ENCODE results near the gene RNF130. TPM values are rescaled to one million over a fixed set of nuclear protein-coding genes. Genes with fewer than 3 reads are reported as not detected.

The RNF130 gene
- total and polyA plus RNA-seq, 9 of the 15 experiments (the other 6 are each of a cell fraction or from before 2014, with no cell fraction given) = 5.8 to 39.4 (median 27.1) TPM

DNA sequence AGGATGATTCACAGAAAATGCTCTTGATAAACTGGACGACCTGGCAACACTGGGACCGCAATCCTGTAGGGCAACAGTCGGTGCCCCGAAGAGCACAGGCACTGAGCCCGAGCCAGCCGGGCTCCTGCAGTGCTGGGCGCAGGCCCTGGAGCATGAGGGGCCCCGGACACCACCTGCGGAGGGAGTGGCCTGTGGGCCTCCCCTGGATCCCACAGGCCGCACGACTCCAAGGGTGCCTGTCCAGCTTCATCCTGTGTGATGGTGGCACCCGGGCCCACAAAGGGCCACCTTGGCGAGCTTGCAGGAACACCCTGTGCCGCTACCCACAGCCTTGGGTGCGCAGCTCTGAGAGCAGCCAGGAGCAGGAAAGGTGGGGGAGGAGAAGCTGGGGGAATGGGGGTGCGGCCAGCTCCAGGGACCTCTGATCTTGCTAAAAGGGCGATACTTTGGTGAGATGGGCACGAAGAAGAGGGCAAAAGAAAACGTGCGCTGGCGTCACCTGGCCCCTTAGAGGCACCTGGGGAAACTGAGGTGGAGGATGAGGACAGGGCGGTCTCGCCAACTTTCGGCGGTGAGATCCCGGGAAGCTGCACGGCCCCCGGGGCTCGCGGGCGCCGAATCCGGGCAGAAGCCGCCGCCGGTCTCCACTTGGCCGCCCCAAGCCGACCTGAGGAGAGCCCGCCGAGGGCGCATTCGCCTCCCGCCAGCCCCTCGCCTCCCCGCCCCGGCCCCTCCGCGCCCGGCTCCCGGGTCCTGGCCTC, 164.6 kb downstream of the RNF130 start (continued):
- TF ChIP-seq, protein P1, sequence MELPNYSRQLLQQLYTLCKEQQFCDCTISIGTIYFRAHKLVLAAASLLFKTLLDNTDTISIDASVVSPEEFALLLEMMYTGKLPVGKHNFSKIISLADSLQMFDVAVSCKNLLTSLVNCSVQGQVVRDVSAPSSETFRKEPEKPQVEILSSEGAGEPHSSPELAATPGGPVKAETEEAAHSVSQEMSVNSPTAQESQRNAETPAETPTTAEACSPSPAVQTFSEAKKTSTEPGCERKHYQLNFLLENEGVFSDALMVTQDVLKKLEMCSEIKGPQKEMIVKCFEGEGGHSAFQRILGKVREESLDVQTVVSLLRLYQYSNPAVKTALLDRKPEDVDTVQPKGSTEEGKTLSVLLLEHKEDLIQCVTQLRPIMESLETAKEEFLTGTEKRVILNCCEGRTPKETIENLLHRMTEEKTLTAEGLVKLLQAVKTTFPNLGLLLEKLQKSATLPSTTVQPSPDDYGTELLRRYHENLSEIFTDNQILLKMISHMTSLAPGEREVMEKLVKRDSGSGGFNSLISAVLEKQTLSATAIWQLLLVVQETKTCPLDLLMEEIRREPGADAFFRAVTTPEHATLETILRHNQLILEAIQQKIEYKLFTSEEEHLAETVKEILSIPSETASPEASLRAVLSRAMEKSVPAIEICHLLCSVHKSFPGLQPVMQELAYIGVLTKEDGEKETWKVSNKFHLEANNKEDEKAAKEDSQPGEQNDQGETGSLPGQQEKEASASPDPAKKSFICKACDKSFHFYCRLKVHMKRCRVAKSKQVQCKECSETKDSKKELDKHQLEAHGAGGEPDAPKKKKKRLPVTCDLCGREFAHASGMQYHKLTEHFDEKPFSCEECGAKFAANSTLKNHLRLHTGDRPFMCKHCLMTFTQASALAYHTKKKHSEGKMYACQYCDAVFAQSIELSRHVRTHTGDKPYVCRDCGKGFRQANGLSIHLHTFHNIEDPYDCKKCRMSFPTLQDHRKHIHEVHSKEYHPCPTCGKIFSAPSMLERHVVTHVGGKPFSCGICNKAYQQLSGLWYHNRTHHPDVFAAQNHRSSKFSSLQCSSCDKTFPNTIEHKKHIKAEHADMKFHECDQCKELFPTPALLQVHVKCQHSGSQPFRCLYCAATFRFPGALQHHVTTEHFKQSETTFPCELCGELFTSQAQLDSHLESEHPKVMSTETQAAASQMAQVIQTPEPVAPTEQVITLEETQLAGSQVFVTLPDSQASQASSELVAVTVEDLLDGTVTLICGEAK (IDR thresholded peaks at IDR 0.05) = no peak; the same call in 1 of the 2 replicates
- TF ChIP-seq, protein P1 (CRISPR knock-in tag; IDR thresholded peaks at IDR 0.05) = no peak
- TF ChIP-seq, protein P2, sequence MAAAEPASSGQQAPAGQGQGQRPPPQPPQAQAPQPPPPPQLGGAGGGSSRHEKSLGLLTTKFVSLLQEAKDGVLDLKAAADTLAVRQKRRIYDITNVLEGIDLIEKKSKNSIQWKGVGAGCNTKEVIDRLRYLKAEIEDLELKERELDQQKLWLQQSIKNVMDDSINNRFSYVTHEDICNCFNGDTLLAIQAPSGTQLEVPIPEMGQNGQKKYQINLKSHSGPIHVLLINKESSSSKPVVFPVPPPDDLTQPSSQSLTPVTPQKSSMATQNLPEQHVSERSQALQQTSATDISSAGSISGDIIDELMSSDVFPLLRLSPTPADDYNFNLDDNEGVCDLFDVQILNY (CRISPR knock-in tag; IDR thresholded peaks at IDR 0.05) = no peak
- no peak for TF ChIP-seq FOXA1 (IDR thresholded peaks at IDR 0.05; ENCODE audit: borderline replicate concordance)
- TF ChIP-seq, protein P3, sequence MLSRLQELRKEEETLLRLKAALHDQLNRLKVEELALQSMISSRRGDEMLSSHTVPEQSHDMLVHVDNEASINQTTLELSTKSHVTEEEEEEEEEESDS (CRISPR knock-in tag; IDR thresholded peaks at IDR 0.05) = no peak
